AG04449 (cell line): ENCODE results near the gene EXOC6B.
"Not testable (repeated sequence)": the region's sequence is repeated elsewhere in the genome, so short reads cannot be mapped to it uniquely, and the experiment has no call there.

Experiments used
- CTCF ChIA-PET: fragments of 350-600 bp; formaldehyde crosslinking; extraction: SDS; loops from one replicate; lab custom pipeline; 2021; ENCODE audit warnings: antibody characterized with exemption; lab: Yijun Ruan, JAX
- POLR2A ChIA-PET: fragments of 400-600, 350-600 bp; formaldehyde crosslinking; extraction: SDS; loops from one replicate; lab custom pipeline; 2020; ENCODE audit warnings: antibody characterized with exemption, inconsistent platforms; lab: Yijun Ruan, JAX
- DNase-seq: peaks from one replicate; pipeline ENCODE4 v3.0.0-alpha.2; 2010; ENCODE audit warnings: low read depth, low spot score
- H3K4me3 ChIP-seq: 2 replicates; pipeline ENCODE4 v1.5.1; 2011; ENCODE audit warnings: low read depth, mild to moderate bottlenecking, control low read depth, low read length
- CTCF ChIP-seq: IDR thresholded peaks from one replicate; pipeline ENCODE4 v1.5.1; 2011; ENCODE audit warnings: mild to moderate bottlenecking, moderate library complexity, low read length, control low read depth, inconsistent platforms; ENCODE audit not compliant: insufficient read depth; ENCODE audit errors: missing control alignments

EXOC6B gene

GRCh38 chr2:72513011-72513410, 312.8 kb downstream of the EXOC6B start:
- TF ChIP-seq CTCF = no peak
- ChIA-PET POLR2A (no interaction called here), CTCF (no interaction called here)
- DNase-seq = no peak
- H3K4me3 ChIP-seq = no peak overlapping the region

- no peak for DNase-seq
- no peak overlapping the region for H3K4me3 ChIP-seq
- ChIA-PET POLR2A (no interaction called here), CTCF (no interaction called here)
- TF ChIP-seq CTCF = no peak
Observed at GRCh38 chr2:72512376-72512775, 313.5 kb downstream of the EXOC6B start.

- H3K4me3 ChIP-seq = no peak overlapping the region
- no peak for DNase-seq
- POLR2A ChIA-PET = no interaction called here
- no peak for TF ChIP-seq CTCF
- CTCF ChIA-PET = no interaction called here
Observed at GRCh38 chr2:72511906-72512305, 313.9 kb downstream of the EXOC6B start.

- ChIA-PET POLR2A (no interaction called here), CTCF (interaction anchor here (0.9 kb wide), 1 partner anchor 12 kb away, joined by 3 read pairs; no protein-coding TSS in a partner anchor)
- no peak overlapping the region for H3K4me3 ChIP-seq
- DNase-seq = no peak
- TF ChIP-seq CTCF = no peak
Observed at GRCh38 chr2:72497763-72498162, 328.1 kb downstream of the EXOC6B start.

- CTCF ChIA-PET = no interaction called here
- TF ChIP-seq CTCF = no peak
- no peak for DNase-seq
- POLR2A ChIA-PET = no interaction called here
- H3K4me3 ChIP-seq = no peak overlapping the region
Observed at GRCh38 chr2:72496479-72496878, 329.4 kb downstream of the EXOC6B start.

GRCh38 chr2:72494392-72494791, 331.4 kb downstream of the EXOC6B start:
- no peak for TF ChIP-seq CTCF
- no peak for DNase-seq
- POLR2A ChIA-PET = no interaction called here
- H3K4me3 ChIP-seq = no peak overlapping the region
- CTCF ChIA-PET = no interaction called here

GRCh38 chr2:72484622-72485021, 341.2 kb downstream of the EXOC6B start:
- DNase-seq, CTCF ChIA-PET, POLR2A ChIA-PET, H3K4me3 ChIP-seq: not testable (repeated sequence)
